Central memory CD8-positive, alpha-beta T cell (primary cell): ENCODE results near the gene CERK.

Source experiments
- ATAC-seq: fragments of 150-1000 bp; cut with Tn5 transposase; replicated peaks from 2 replicates; pipeline ENCODE4 v1.10.0; 2022; ENCODE audit warnings: mild to moderate bottlenecking, moderate FRiP score, moderate number of reproducible peaks; ENCODE audit not compliant: poor library complexity, severe bottlenecking; ENCODE audit errors: extremely low read depth
- DNase-seq, 2 donors: peaks; one replicate each; pipeline ENCODE4 v3.0.0; 2021; ENCODE audit warnings: low spot score in 2 of 2
- H3K27ac Mint-ChIP-seq: one replicate; pipeline ENCODE4 v1.8.0; 2022; ENCODE audit warnings: low read depth, mild to moderate bottlenecking, moderate library complexity, mixed read lengths
- H3K27me3 Mint-ChIP-seq: one replicate; pipeline ENCODE4 v1.8.0; 2022; ENCODE audit warnings: mixed read lengths
- H3K36me3 Mint-ChIP-seq: one replicate; pipeline ENCODE4 v1.8.0; 2022; ENCODE audit warnings: mild to moderate bottlenecking, moderate library complexity, mixed read lengths; ENCODE audit not compliant: insufficient read depth
- H3K4me1 Mint-ChIP-seq: one replicate; pipeline ENCODE4 v1.8.0; 2022; ENCODE audit warnings: mixed read lengths
- H3K4me3 Mint-ChIP-seq: one replicate; pipeline ENCODE4 v1.8.0; 2022; ENCODE audit warnings: mild to moderate bottlenecking, moderate library complexity, mixed read lengths
- H3K9me3 Mint-ChIP-seq: one replicate; pipeline ENCODE4 v1.8.0; 2022; ENCODE audit warnings: mixed read lengths

The CERK gene

DNA sequence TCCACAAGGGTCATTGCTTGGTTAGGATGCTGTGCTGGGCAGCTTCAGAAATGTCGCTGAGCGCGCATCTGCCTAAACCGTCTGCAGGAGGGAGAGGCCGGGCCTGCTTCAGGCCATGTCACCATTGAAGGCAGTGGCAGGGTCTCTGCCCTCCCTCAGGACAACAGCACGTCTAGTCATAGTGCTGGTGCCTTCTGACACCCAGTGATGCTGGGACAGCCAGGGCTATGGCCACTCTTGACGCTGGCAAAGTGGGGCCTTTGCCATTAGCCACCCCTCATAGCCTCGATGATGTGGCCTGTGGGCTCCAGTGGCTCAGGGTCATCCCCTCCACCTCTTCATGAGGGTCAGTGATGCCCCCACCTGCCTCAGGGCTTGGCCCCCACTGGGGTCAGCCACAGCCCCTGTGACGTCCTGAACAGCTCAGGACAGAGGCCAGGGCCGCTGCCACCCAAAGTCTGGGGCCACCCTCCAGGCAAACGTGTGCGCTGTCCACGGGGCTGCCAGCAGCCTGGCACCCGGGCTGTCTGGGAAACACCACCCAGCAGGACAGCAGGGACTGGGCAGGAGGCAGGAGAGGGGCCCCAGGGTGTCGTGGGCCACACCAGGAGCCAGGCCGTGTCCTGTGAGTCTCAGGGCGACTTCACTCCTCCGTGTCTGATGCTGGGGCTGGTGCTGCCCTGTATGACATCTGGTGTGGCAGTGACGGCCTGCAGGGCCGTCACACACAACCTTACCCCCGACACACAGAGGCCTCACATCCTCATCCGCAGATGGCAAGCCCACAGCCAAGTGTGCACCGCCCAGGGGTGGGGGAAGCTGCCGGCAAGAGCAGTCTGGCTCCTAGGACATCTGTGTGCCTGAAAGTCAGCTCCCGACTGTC lies 42.5 kb downstream of the CERK start:
- peaks cover 56% of the 10 kb centered on the region for H3K36me3 Mint-ChIP-seq
- no peak for DNase-seq
- no peaks in the 10 kb centered on the region for H3K4me1 Mint-ChIP-seq
- H3K27me3 Mint-ChIP-seq: no peaks in the 10 kb centered on the region
- no peak overlapping the region for H3K27ac Mint-ChIP-seq
- no peak for ATAC-seq
- no peaks in the 10 kb centered on the region for H3K9me3 Mint-ChIP-seq
- no peak overlapping the region for H3K4me3 Mint-ChIP-seq

DNA sequence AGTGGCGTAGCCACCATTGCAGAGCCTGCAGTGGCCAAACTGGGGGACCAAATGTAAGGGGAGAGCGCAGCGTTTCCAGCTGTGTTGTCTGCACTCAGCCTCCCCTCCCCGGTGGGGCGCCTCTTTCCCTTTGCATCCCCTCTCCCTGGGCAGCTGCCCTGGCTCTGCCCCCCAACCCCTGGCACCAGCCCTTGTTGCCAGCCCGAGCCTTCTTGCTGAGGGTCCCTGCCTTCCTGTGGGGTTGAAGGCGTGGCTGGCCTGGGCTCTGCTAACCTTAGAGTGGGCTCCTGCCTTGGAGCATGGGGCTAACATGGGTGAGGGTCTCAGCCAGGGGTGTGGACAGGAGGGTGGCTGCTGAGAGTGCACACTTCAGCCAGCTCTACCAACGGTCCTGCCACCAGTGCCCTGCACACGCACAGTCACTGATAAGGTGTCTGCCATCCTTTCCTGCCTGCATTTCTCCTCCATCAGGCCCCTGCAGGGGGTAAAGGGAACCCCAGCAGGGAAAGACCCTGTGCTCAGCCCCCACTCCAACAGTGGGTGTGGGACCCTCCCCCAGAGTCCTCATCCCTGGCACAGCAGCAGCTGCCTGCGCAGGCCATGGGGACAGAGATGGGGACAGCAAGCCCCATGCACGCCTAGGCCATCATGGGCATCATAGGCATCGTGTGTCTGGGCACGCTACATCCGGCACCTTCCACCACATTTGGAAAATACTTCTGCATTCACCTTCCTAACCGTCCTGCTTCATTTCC lies 43.5 kb downstream of the CERK start:
- H3K27me3 Mint-ChIP-seq: no peaks in the 10 kb centered on the region
- H3K36me3 Mint-ChIP-seq: peaks cover 57% of the 10 kb centered on the region
- DNase-seq: no peak
- ATAC-seq: no peak
- H3K9me3 Mint-ChIP-seq: no peaks in the 10 kb centered on the region
- no peak overlapping the region for H3K4me3 Mint-ChIP-seq
- peak overlapping the region; percentile 41 for H3K27ac Mint-ChIP-seq
- H3K4me1 Mint-ChIP-seq: no peaks in the 10 kb centered on the region

DNA sequence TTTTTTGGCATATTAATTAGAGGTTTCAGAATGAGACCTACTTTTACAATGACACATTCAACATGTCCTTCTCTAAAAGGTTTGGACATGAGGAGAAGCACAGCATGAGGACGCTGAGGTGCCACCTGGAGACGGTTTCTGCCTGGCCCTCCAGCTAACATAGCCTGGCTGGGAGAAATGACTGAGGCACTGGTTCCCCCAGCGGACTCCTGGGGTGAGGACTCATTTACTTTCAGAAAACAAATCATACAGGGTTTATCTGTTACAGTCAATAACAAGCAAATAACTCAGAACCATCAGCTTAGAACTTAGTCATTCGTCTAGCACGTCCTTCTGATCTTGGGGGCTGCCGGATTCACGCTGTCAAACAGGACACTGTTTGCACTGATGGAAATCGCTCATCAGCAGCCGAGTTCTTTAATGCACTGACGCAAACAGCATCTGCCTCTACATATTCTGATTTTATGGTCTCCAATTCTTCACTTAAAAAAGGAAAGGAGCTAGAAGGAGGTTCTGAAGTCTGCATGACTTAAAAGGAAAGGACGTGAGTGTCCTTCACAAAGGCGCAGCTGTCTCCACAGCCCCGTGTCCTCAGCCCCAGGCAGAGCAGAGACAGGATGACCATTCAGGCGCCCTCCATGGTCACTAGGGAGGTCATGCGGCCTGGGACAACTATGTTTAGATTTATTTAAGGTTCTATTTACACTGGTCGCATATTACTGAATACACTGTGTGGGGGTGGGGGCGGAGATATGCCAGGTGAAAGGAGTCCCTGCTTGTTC lies 44.2 kb downstream of the CERK start:
- no peaks in the 10 kb centered on the region for H3K4me1 Mint-ChIP-seq
- peak overlapping the region; percentile 41 for H3K27ac Mint-ChIP-seq

DNA sequence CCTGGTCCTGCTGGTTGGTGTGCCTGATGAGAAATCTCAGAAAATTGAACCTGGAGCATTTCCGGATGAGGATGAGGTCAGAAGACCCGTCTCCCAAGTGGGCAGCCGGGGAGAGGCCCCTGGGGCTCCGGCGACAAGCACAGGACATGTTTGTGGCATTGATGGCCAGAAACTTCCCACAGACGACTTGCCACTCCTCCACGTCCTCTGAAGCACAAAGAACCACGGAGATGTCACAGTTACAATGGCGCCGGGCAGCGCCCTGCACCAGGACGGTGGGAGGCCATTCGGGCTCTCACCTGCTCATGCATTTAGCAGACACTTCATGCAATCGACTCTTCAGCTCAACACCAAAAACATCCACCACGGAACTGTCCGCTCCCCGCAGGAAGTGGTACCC lies 46.5 kb downstream of the CERK start:
- DNase-seq (no peak), ATAC-seq (no peak)
- H3K4me1 Mint-ChIP-seq: no peaks in the 10 kb centered on the region
- H3K9me3 Mint-ChIP-seq: no peaks in the 10 kb centered on the region
- H3K27me3 Mint-ChIP-seq: no peaks in the 10 kb centered on the region
- no peak overlapping the region for H3K4me3 Mint-ChIP-seq
- H3K36me3 Mint-ChIP-seq: peaks cover 45% of the 10 kb centered on the region
- no peak overlapping the region for H3K27ac Mint-ChIP-seq

More for the DNA sequence above, 44.2 kb downstream of the CERK start:
- Mint-ChIP-seq H3K4me3 (no peak overlapping the region), H3K36me3 (peaks cover 56% of the 10 kb centered on the region), H3K9me3 (no peaks in the 10 kb centered on the region), H3K27me3 (no peaks in the 10 kb centered on the region)
- ATAC-seq: no peak
- DNase-seq: no peak

DNA sequence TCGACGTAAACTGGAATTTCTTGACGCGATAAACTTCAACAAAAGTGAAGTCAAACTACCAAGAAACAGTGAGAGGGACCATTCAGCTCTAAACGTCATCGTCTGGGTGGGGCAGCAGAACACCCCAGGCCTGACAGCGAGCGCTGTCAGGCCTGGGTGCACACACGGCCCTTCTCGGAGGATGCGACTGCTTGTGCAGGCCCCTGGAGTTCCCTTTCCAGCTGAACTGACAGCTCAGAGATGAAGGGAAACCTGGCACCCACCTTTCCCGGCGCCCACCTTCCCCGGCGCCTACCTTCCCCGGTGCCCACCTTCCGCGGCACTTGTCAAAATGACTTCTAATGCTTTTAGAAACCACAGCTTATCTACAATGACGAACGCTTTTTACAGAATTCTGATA lies 47.9 kb downstream of the CERK start:
- Mint-ChIP-seq H3K27ac (no peak overlapping the region), H3K9me3 (no peaks in the 10 kb centered on the region), H3K27me3 (no peaks in the 10 kb centered on the region), H3K4me1 (no peaks in the 10 kb centered on the region), H3K36me3 (peaks cover 52% of the 10 kb centered on the region), H3K4me3 (no peak overlapping the region)
- no peak for DNase-seq
- no peak for ATAC-seq

DNA sequence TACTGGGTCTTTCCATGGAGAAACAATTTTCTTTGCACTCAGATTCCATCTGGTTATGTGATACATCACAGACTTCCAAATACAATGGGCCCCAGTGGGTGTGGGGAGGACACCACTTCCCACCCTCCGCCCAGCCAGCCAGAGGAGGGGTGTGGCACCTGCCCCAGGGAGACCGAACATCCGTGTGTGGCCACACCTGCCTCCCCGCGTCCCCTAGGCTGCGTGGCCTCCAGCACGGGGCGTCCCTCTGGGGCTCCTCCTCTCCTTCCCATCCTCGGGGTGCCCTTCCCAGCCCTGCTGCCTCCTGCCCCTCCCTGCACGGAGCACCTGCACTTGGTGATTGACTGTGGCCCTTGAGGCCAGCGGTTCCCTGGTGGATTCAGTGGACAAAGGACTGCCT lies 49.1 kb downstream of the CERK start:
- Mint-ChIP-seq H3K4me3 (no peak overlapping the region), H3K27me3 (no peaks in the 10 kb centered on the region), H3K9me3 (no peaks in the 10 kb centered on the region), H3K27ac (peak overlapping the region; percentile 19), H3K4me1 (no peaks in the 10 kb centered on the region), H3K36me3 (peaks cover 51% of the 10 kb centered on the region)
- no peak for ATAC-seq
- no peak for DNase-seq

DNA sequence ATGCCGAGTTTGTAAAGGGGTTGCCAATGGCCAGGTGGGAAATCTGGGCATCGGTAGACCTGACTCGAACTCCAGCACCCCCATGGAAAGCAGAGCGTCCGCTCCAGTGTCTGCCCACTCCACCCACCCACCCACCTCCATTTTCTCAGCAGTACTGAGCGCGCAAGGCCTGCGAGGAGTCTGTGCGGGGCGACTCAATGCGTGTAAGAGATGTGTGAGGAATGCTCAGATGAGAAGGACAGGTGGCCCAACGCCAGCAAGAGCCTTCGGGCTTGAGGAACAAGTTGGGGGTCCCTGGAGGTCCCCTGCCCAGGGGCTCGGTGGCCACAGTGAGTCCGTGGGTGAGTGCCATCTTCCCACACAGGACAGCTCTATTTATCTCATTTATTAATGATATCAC lies 50.6 kb downstream of the CERK start:
- DNase-seq (no peak), ATAC-seq (no peak)
- Mint-ChIP-seq H3K27me3 (no peaks in the 10 kb centered on the region), H3K36me3 (peaks cover 44% of the 10 kb centered on the region), H3K9me3 (no peaks in the 10 kb centered on the region), H3K27ac (no peak overlapping the region), H3K4me1 (no peaks in the 10 kb centered on the region), H3K4me3 (no peak overlapping the region)

DNA sequence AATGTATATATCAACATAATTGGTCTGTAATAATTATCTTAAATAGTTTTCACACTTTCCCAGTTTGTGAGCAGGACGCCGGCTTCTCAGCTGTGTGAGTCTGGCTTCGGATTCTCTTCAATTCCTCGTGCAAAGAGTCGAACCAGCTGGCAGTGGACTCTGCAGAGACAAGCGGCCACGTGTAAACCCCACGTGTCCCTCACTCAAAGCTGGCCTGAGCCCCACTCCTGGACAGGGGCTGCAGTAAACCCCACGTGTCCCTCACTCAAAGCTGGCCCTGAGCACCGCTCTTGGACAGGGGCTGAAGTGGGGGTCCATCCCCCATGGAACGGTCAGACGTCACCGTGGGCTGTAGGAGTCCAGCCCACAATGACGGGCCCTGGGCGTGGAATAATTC lies 51.0 kb downstream of the CERK start:
- no peaks in the 10 kb centered on the region for H3K27me3 Mint-ChIP-seq
- H3K4me3 Mint-ChIP-seq: no peak overlapping the region
- H3K4me1 Mint-ChIP-seq: no peaks in the 10 kb centered on the region
- no peaks in the 10 kb centered on the region for H3K9me3 Mint-ChIP-seq
- H3K27ac Mint-ChIP-seq: no peak overlapping the region
- DNase-seq (no peak), ATAC-seq (no peak)
- H3K36me3 Mint-ChIP-seq: peaks cover 44% of the 10 kb centered on the region

DNA sequence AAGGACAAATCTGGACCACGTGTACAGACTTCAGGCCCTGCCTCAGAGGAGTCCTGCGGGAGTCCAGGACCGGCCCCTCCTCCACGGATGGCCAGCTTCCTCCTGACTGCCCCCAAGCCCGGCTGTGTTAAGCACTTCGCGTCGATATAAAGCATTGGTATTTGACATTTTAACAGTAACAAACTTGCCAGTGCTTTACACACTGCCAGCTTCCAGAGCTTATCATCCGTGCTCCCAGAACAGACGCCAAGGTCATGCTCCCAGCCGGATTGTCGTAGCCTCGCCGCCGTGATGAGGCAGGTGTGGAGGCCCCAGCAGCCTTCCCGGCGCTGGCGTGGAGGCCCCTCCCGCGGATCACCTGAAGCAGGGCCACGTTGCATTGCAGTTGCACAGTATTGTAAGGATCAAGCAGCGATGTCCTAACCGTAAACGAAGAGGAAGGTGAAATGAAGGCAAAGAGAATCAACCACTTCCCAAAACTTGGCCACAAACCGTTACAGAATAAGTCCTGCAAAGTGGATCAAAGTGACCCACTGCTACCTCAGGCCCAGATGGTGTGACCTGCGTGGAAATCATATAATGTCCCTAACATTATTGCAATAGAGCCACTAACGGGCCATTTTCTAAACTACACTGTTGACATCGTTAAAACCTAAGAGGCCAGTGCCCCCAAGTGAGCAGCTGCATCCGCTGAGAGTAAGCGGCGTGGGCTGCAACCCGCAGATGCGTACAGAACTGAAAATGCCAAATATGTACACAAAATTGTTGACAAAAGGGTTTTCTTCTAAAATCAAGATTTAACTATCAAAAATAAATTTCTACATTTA lies 51.6 kb downstream of the CERK start:
- Mint-ChIP-seq H3K4me3 (no peak overlapping the region), H3K27me3 (no peaks in the 10 kb centered on the region), H3K9me3 (no peaks in the 10 kb centered on the region), H3K4me1 (no peaks in the 10 kb centered on the region), H3K27ac (no peak overlapping the region), H3K36me3 (peaks cover 38% of the 10 kb centered on the region)
- DNase-seq: no peak
- no peak for ATAC-seq

DNA sequence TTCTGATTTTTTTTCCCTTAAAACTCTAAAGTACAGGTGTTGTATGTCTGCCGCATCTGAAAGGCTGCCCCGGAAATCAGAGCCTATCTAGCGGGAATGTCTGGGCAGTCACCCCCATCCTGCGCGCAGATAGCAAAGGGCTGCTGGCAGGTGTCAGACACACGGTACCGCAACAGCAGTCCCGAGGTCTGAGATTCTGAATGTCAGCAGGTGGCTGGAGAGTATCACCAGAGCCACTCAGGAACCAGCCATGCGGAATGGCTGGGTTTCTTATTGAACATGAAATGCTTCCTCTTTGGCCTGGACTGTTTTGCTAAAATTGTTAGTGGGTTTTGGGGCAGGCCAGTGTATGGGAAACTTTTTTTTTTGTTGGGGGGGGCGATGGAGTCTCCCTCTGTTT lies 53.3 kb downstream of the CERK start:
- H3K4me1 Mint-ChIP-seq: no peaks in the 10 kb centered on the region
- peaks cover 25% of the 10 kb centered on the region for H3K36me3 Mint-ChIP-seq
- no peak for DNase-seq
- no peaks in the 10 kb centered on the region for H3K27me3 Mint-ChIP-seq
- no peaks in the 10 kb centered on the region for H3K9me3 Mint-ChIP-seq
- H3K4me3 Mint-ChIP-seq: no peak overlapping the region
- no peak for ATAC-seq
- no peak overlapping the region for H3K27ac Mint-ChIP-seq

DNA sequence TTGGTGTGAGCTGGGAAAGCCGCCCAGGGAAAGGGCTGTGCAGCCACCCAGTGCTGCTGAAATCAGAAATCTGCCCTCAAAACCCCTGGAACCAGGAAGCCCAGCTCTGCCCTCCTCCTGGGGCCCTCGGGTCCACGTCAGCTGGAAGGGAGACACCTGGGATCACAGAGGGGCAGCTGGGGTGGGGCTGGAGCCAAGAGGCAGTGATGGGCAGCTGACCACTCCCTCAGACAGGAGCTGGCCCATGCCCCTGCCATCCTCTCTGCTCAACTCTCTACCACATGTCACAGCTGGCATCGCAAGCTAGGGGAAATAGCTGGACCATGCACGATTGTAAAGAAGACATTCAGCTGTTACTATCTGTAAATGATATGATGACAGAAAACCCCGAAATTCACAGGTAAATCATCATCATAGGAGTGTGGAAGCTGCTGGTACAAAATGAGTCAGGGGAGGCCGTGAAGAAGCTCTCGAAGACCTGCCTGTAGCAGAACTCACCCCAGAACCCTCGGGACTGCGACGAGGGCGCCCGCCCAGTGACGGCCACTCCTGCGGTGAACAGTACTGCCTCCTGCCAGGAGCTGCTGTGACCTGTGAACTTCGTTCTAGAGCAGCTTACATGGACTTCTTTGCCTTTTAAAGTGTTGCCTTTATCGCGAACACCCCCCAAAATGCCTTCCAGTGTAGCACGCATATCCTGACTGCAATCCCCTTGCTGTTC lies 55.9 kb downstream of the CERK start:
- Mint-ChIP-seq H3K9me3 (no peaks in the 10 kb centered on the region), H3K27me3 (no peaks in the 10 kb centered on the region), H3K27ac (peak overlapping the region; percentile 25), H3K36me3 (peaks cover 15% of the 10 kb centered on the region), H3K4me3 (no peak overlapping the region), H3K4me1 (no peaks in the 10 kb centered on the region)
- no peak for ATAC-seq
- DNase-seq: no peak
